GM12873 (cell line): Measurements from ENCODE around the gene TMEM164.

Experiments used
- TF ChIP-seq, protein P1 (sequence below): IDR thresholded peaks from 2 replicates; pipeline ENCODE4 v1.5.1; 2012; ENCODE audit warnings: low read depth, mild to moderate bottlenecking, moderate library complexity, low read length, control low read depth; ENCODE audit not compliant: insufficient read depth; ENCODE audit errors: missing control alignments

The TMEM164 gene

DNA sequence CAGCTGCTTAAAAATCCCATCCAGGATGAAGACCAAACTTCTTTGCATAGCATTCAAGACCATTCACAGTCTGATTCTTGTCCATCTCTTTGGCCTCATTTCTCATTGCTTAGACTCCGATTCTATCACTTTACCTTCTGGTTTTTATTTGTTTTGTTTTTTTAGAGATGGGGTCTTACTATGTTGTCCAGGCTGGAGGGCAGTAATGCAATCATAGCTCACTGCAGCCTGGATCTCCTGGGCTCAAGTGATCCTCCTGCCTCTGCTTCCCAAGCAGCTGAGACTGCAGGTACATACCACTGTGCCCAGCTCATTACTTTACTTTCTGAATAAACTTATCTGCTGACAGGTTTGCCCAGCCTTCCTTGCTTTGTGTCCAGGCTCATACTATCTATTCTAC lies 152.8 kb downstream of the TMEM164 start:
- TF ChIP-seq, protein P1, sequence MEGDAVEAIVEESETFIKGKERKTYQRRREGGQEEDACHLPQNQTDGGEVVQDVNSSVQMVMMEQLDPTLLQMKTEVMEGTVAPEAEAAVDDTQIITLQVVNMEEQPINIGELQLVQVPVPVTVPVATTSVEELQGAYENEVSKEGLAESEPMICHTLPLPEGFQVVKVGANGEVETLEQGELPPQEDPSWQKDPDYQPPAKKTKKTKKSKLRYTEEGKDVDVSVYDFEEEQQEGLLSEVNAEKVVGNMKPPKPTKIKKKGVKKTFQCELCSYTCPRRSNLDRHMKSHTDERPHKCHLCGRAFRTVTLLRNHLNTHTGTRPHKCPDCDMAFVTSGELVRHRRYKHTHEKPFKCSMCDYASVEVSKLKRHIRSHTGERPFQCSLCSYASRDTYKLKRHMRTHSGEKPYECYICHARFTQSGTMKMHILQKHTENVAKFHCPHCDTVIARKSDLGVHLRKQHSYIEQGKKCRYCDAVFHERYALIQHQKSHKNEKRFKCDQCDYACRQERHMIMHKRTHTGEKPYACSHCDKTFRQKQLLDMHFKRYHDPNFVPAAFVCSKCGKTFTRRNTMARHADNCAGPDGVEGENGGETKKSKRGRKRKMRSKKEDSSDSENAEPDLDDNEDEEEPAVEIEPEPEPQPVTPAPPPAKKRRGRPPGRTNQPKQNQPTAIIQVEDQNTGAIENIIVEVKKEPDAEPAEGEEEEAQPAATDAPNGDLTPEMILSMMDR: no peak

DNA sequence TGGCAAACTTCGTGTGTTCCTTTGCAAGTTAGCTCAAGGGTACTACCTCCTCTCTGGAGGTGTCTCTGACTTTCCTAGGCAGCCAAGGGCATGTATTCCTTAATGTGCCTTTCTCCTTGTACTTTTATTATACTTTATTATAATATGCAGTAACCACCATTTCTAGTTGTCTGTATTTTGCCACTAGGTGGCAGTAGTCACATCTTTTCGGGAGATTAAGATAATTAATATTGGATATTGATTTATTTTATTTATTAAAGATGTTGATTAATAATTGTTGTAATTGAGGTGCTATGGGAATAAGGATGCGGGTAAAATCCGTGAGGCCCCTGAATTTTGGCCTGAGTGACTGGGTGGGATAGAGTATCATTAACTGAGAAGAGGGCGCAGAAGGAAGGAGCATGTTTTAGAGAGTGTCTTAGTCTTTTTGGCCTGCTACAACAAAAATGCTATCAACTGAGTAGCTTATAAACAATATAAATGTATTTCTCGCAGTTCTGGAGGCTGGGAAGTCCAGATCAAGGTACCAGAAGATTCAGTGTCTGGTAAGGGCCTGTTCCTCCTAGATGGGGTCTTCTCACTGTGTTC lies 153.3 kb downstream of the TMEM164 start:
- TF ChIP-seq, protein P1: no peak

DNA sequence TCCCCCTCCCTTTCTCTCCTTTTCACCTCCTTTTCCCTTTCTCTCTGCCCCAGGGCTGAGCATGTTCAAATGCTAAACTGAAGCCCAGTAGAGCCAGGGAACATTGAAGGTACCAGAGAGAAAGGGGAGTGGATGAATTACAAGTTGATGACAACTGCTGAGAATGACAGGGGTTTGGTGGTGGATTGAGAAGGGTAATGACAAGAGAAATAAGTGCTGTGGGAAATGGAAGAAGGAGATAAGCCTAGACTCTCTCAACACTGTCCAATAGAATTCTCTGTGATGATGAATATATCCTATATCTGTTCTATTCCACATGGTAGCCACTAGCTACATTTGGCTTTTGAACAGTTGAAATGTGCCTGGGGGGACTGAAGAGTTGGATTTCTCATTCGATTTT lies 154.5 kb downstream of the TMEM164 start:
- TF ChIP-seq, protein P1: no peak

DNA sequence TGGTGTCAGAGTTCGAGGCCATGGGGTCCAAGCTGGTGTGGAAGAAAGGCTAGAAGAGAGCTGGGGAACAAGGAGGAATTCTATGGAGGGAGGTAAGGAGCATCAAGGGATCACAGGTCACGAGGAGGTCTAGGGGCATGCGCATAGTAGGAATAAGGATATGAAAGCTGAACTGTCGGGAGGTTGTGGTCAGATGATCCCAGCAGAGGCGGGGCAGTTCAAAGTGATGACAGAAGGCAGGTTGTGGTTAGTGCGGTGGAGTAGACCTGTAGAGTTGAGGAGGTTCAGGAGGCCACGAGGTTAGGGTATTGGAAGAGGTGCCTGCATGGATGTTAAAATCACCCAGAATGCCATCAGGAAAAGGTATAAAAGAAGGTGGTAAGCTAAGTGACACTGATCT lies 156.3 kb downstream of the TMEM164 start:
- TF ChIP-seq, protein P1: no peak

DNA sequence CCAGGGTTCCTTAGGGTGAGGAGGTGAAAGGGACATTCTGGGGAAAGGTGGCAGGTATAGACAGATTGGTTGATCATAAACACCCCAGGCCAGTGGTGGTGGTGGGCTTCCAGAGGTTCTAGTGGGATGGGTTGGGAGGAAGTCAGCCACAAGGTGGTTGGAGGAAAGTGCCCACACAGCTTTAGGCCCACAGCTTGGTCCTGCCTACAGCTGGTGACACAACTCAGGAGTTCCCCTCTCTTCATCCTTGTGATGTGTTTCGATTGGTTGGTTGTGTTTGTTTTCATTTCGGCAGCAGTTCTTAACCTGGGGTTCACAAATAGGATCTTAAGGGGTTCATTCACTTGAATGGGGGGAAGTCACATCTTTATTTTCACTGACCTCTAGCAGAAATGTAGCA lies 157.0 kb downstream of the TMEM164 start:
- TF ChIP-seq, protein P1: no peak

DNA sequence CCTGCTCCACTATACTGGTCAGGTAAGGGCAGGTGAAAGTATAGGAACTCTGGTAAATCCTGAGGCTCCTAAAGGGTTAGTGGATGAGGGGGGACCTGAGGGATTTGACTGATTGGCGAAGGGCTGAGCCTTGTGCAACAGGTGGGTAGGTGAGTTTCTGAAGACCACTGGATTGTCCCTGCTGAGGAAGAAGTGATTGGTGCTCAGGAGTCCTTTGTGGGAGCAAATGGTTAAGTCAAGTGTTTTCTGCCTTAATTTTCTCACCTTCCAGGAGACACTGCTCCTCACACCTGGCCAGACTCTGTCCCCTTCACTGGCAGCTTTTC lies 158.4 kb downstream of the TMEM164 start:
- TF ChIP-seq, protein P1: no peak

DNA sequence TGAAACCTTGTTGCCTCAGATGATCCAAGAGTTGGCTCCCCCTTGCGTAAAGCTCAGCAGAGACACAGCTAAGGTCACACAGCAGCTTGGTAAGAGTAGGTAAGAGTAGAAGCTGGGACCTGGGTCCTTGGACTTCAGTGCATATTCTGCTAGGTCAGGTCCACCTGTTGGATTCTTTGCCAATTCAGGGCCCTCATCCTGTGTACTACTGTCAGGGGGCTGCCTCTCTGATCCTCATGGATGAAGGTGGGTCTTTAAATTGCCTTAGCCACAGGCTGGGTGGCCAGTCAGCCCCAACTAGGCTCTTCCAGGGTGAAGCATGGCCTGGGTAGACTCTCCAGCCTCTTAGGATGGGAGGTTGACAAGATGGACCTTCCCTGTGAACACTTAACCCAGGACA lies 159.2 kb downstream of the TMEM164 start:
- TF ChIP-seq, protein P1: no peak

DNA sequence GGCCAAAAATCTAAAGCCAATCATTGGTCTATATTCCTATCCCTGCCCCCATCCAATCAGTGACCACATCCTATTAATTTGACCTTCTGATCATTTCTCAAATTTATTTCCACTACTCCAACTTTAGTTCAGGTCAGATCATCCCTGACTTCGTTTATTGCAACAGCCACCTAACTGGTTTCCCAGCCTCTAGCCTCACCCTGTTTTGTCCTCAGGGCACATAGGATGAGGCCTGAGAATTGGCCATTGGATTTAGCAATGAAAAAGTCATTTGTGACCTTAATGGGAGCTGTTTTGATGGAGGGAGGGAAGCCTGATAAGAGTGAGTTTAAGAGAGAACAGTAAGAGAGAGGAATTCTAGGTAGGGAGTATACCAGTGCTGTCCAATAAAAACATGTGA lies 160.0 kb downstream of the TMEM164 start:
- TF ChIP-seq, protein P1: no peak
